ENCODE results near the gene SORCS2.

DNA sequence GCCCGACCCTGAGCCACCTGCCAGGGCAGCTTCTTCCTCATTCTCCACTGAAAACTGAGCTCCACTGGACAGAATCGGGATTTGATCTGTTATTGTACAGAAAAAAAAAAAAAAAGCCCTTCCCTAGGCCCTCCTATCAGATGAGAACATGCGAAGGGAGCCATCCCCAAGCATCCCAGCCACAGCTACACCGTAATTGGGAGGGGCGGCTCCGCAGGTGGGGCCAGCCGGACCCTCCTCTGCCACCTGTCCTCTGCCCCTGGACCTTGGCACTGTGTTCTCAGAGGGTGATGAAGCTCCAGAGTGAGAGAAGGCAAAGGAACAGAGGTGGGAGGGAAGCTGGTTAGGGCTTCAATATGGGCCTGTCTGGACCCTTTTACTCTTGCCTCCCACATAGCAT, 482.4 kb downstream of the SORCS2 start:
- no peak for TF ChIP-seq POLR2A (IDR thresholded peaks at IDR 0.05)
- TF ChIP-seq, protein P1, sequence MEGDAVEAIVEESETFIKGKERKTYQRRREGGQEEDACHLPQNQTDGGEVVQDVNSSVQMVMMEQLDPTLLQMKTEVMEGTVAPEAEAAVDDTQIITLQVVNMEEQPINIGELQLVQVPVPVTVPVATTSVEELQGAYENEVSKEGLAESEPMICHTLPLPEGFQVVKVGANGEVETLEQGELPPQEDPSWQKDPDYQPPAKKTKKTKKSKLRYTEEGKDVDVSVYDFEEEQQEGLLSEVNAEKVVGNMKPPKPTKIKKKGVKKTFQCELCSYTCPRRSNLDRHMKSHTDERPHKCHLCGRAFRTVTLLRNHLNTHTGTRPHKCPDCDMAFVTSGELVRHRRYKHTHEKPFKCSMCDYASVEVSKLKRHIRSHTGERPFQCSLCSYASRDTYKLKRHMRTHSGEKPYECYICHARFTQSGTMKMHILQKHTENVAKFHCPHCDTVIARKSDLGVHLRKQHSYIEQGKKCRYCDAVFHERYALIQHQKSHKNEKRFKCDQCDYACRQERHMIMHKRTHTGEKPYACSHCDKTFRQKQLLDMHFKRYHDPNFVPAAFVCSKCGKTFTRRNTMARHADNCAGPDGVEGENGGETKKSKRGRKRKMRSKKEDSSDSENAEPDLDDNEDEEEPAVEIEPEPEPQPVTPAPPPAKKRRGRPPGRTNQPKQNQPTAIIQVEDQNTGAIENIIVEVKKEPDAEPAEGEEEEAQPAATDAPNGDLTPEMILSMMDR (IDR thresholded peaks at IDR 0.05): no peak
